GM23338 (cell line): Measurements from ENCODE around the gene SMAD3. TPM values are rescaled to one million over a fixed set of nuclear protein-coding genes. Genes with fewer than 3 reads are reported as not detected.

Experiments
- ATAC-seq: fragments of 200-7000 bp; cut with Tn5 transposase; 3 replicates; pipeline ENCODE4 v1.9.1; 2020
- DNase-seq: peaks from one replicate; pipeline ENCODE4 v3.0.0-alpha.2; 2015; ENCODE audit warnings: low spot score
- H2AFZ ChIP-seq: fragments of 200-600 bp; sonication (generic); 2 replicates; pipeline ENCODE4 v1.8.0; 2016; ENCODE audit warnings: antibody characterized with exemption, mild to moderate bottlenecking, moderate library complexity
- H3F3A ChIP-seq: fragments of 200-600 bp; sonication (generic); replicated peaks from 2 replicates; pipeline ENCODE4 v1.8.0; 2017; ENCODE audit warnings: antibody characterized with exemption, mixed run types, low read depth
- H3K27ac ChIP-seq: fragments of 200-600 bp; sonication (generic); 2 replicates; pipeline ENCODE4 v1.6.1; 2016; ENCODE audit warnings: low read depth
- H3K27me3 ChIP-seq: fragments of 200-600 bp; sonication (generic); 2 replicates; pipeline ENCODE4 v1.8.0; 2016; ENCODE audit warnings: mild to moderate bottlenecking, mixed run types, moderate library complexity; ENCODE audit not compliant: insufficient read depth
- H3K36me3 ChIP-seq: fragments of 200-600 bp; sonication (generic); 2 replicates; pipeline ENCODE4 v1.8.0; 2016; ENCODE audit warnings: mild to moderate bottlenecking; ENCODE audit not compliant: insufficient read depth
- H3K4me1 ChIP-seq: fragments of 200-600 bp; sonication (generic); 2 replicates; pipeline ENCODE4 v1.8.0; 2016; ENCODE audit warnings: mild to moderate bottlenecking, moderate library complexity; ENCODE audit not compliant: insufficient read depth
- H3K4me2 ChIP-seq: fragments of 200-600 bp; sonication (generic); 2 replicates; pipeline ENCODE4 v1.7.1; 2017; ENCODE audit warnings: mixed run types
- H3K4me3 ChIP-seq: fragments of 200-600 bp; sonication (generic); 2 replicates; pipeline ENCODE4 v1.6.1; 2016; ENCODE audit warnings: mixed run types
- H3K79me2 ChIP-seq: fragments of 200-600 bp; sonication (generic); replicated peaks from 2 replicates; pipeline ENCODE4 v1.8.0; 2017; ENCODE audit warnings: mild to moderate bottlenecking; ENCODE audit not compliant: insufficient read depth
- H3K9me2 ChIP-seq: fragments of 200-600 bp; sonication (generic); 2 replicates; pipeline ENCODE4 v1.8.0; 2017; ENCODE audit not compliant: insufficient read depth
- H4K20me1 ChIP-seq: fragments of 200-600 bp; sonication (generic); replicated peaks from 2 replicates; pipeline ENCODE4 v1.8.0; 2017; ENCODE audit warnings: mild to moderate bottlenecking; ENCODE audit not compliant: insufficient read depth
- H3K27ac Mint-ChIP-seq: 2 replicates; pipeline ENCODE4 v1.8.0; 2020; ENCODE audit warnings: inconsistent platforms, mild to moderate bottlenecking, moderate library complexity, mixed read lengths
- H3K27me3 Mint-ChIP-seq: 3 replicates; pipeline ENCODE4 v1.8.0; 2022; ENCODE audit warnings: low read depth, mild to moderate bottlenecking, moderate library complexity, mixed read lengths, inconsistent platforms; ENCODE audit not compliant: insufficient read depth, poor library complexity
- H3K36me3 Mint-ChIP-seq: 3 replicates; pipeline ENCODE4 v1.8.0; 2021; ENCODE audit warnings: low read depth, mild to moderate bottlenecking, inconsistent platforms, moderate library complexity, mixed read lengths
- H3K4me1 Mint-ChIP-seq: 3 replicates; pipeline ENCODE4 v1.8.0; 2020; ENCODE audit warnings: mild to moderate bottlenecking, inconsistent platforms, mixed read lengths
- H3K4me3 Mint-ChIP-seq: 3 replicates; pipeline ENCODE4 v1.8.0; 2021; ENCODE audit warnings: moderate library complexity, mild to moderate bottlenecking, inconsistent platforms, mixed read lengths
- H3K9me3 Mint-ChIP-seq: 3 replicates; pipeline ENCODE4 v1.8.0; 2020; ENCODE audit warnings: moderate library complexity, mild to moderate bottlenecking, inconsistent platforms, mixed read lengths
- JUNB ChIP-seq: IDR thresholded peaks from one replicate; pipeline ENCODE4 v1.6.1; 2016; ENCODE audit warnings: antibody characterized with exemption; ENCODE audit not compliant: unreplicated experiment
- NANOG ChIP-seq: IDR thresholded peaks from 2 replicates; pipeline ENCODE4 v1.6.1; 2016; ENCODE audit warnings: antibody characterized with exemption, borderline replicate concordance
- POLR2AphosphoS5 ChIP-seq: IDR thresholded peaks from 2 replicates; pipeline ENCODE4 v1.6.1; 2016; ENCODE audit warnings: antibody characterized with exemption, low read depth
- STAT1 ChIP-seq: IDR thresholded peaks from one replicate; pipeline ENCODE4 v1.6.1; 2016; ENCODE audit warnings: antibody characterized with exemption; ENCODE audit not compliant: unreplicated experiment
- ZNF114 ChIP-seq: fragments of 250-450 bp; sonication (Bioruptor Pico); IDR thresholded peaks from 2 replicates; pipeline ENCODE4 v1.5.0; 2020; ENCODE audit warnings: mild to moderate bottlenecking, moderate library complexity
- ZNF462 ChIP-seq: fragments of 250-450 bp; sonication (Bioruptor Pico); IDR thresholded peaks from 2 replicates; pipeline ENCODE4 v1.5.0; 2020; ENCODE audit warnings: mild to moderate bottlenecking, moderate library complexity
- polyA plus RNA-seq: library from polyadenylated mRNA; unstranded; fragments of >200 nt; fragmentation: Nextera tagmentation; extraction: Ambion mirVana; gene quantifications from 2 replicates; pipeline ENCODE4 v1.2.1, GENCODE V29; 2016
- total RNA-seq: library from RNA; depleted of rRNA; stranded (reverse); fragments of >200 nt; shearing (Covaris generic); gene quantifications from 2 replicates; pipeline ENCODE4 v1.2.3, GENCODE V29; 2014
- TF ChIP-seq, protein P1 (sequence below), 2 experiments: fragments of 200-600 bp in 1 of 2; sonication (generic) in 1 of 2; conservative IDR thresholded peaks; 2 replicates each; pipeline versions ENCODE4 v1.5.1 to v1.6.1; 2016 to 2017; ENCODE audit warnings: antibody characterized with exemption in 2 of 2, low read depth in 2 of 2, mild to moderate bottlenecking in 2 of 2, moderate library complexity in 1 of 2
- TF ChIP-seq, protein P2 (sequence below): IDR thresholded peaks from one replicate; pipeline ENCODE4 v1.6.1; 2018; ENCODE audit warnings: antibody characterized with exemption; ENCODE audit not compliant: unreplicated experiment

Gene SMAD3
- total and polyA plus RNA-seq, 2 experiments from 2014 or later = 4.9 to 11.6 TPM

DNA sequence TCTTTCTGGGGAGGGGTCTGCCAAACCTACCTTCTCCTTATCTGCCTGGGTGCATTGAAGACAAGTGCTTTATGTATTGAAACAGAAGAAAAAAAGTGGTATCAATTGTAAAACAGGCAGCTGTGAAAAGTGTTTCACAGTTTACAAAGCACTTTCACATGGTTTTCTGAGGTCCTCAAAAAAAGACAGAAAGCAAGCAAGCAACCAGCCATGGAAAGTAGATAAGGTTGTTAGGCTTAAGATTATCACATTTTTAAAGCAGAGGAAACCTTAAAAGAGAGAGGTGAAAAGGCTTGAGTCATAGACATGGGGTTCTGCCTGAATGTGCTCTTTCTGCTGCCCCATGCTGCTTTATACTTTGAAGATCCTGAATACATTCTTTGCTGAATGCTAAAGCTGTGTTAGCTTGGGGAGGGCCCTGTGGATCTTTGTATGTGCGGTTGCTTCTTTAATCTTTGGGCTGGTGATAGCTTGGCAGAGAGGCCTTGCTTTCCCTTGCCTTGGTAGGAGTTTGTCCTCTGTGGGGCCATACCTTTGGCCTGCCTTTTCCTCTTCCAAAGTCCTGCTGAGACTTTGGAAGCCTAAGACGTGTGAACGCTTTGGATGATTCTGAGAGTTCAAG lies 2.6 kb downstream of the SMAD3 start (continued):
- TF ChIP-seq ZNF114 (CRISPR knock-in tag) = no peak
- TF ChIP-seq, protein P1, sequence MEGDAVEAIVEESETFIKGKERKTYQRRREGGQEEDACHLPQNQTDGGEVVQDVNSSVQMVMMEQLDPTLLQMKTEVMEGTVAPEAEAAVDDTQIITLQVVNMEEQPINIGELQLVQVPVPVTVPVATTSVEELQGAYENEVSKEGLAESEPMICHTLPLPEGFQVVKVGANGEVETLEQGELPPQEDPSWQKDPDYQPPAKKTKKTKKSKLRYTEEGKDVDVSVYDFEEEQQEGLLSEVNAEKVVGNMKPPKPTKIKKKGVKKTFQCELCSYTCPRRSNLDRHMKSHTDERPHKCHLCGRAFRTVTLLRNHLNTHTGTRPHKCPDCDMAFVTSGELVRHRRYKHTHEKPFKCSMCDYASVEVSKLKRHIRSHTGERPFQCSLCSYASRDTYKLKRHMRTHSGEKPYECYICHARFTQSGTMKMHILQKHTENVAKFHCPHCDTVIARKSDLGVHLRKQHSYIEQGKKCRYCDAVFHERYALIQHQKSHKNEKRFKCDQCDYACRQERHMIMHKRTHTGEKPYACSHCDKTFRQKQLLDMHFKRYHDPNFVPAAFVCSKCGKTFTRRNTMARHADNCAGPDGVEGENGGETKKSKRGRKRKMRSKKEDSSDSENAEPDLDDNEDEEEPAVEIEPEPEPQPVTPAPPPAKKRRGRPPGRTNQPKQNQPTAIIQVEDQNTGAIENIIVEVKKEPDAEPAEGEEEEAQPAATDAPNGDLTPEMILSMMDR (conservative IDR thresholded peaks at IDR 0.05; ENCODE audit: low read depth in 2 of 2) = no peak
- TF ChIP-seq, protein P2, sequence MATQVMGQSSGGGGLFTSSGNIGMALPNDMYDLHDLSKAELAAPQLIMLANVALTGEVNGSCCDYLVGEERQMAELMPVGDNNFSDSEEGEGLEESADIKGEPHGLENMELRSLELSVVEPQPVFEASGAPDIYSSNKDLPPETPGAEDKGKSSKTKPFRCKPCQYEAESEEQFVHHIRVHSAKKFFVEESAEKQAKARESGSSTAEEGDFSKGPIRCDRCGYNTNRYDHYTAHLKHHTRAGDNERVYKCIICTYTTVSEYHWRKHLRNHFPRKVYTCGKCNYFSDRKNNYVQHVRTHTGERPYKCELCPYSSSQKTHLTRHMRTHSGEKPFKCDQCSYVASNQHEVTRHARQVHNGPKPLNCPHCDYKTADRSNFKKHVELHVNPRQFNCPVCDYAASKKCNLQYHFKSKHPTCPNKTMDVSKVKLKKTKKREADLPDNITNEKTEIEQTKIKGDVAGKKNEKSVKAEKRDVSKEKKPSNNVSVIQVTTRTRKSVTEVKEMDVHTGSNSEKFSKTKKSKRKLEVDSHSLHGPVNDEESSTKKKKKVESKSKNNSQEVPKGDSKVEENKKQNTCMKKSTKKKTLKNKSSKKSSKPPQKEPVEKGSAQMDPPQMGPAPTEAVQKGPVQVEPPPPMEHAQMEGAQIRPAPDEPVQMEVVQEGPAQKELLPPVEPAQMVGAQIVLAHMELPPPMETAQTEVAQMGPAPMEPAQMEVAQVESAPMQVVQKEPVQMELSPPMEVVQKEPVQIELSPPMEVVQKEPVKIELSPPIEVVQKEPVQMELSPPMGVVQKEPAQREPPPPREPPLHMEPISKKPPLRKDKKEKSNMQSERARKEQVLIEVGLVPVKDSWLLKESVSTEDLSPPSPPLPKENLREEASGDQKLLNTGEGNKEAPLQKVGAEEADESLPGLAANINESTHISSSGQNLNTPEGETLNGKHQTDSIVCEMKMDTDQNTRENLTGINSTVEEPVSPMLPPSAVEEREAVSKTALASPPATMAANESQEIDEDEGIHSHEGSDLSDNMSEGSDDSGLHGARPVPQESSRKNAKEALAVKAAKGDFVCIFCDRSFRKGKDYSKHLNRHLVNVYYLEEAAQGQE = no peak

DNA sequence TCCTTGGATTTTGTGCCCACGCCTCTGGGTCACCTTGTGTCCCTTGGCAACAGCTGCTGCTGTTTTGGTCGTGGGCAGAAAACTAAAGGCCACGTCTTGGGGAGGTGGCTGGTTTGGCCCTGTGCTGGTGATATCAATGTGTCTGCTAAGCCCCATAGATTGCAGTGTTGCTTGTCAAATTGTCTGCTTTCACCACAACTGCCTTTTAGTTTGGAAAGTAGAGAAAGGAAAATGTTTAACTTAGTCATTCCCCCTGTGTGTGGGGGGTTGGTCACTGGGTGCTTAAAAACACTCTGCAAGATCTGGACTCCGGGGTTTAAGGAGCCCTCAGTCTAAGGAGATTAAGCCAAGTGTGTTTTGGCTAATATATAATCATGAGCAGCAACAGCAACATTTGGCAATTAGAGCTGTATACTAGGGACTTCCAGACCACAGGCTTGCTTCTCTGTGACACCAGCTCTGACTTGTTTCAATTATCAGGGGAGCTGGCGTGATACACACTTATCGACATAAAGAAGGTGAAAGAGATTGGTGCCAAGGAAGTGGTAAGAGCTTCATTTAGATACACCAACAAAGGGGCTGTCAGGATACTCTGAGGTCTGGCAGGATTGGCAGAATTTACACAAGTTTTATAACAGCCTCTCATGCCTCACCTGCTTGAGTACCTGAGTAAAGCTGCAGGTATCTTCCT lies 3.5 kb downstream of the SMAD3 start:
- Mint-ChIP-seq H3K9me3 (no peaks in the 10 kb centered on the region; the same call in 2 of the 3 replicates), H3K27me3 (peaks cover 42% of the 10 kb centered on the region), H3K36me3 (no peaks in the 10 kb centered on the region; the same call in 2 of the 3 replicates), H3K27ac (no peak overlapping the region), H3K4me1 (peaks cover 45% of the 10 kb centered on the region), H3K4me3 (no peak overlapping the region)
- Histone ChIP-seq H3K27ac (no peak overlapping the region), H2AFZ (no peak overlapping the region), H3K4me1 (peaks cover 21% of the 10 kb centered on the region), H3K79me2 (peaks cover 52% of the 10 kb centered on the region), H3K4me2 (peak overlapping the region; percentile 76; the same call in 1 of the 2 replicates), H4K20me1 (peaks cover 8% of the 10 kb centered on the region), H3K4me3 (peak overlapping the region; percentile 93; the same call in 1 of the 2 replicates), H3K36me3 (no peaks in the 10 kb centered on the region), H3F3A (peaks cover 5% of the 10 kb centered on the region), H3K27me3 (peaks cover 37% of the 10 kb centered on the region), H3K9me2 (no peaks in the 10 kb centered on the region)
- no peak for ATAC-seq
- no peak for DNase-seq
- TF ChIP-seq NANOG (no peak), ZNF462 (CRISPR knock-in tag) (no peak), POLR2AphosphoS5 (no peak), JUNB (no peak), STAT1 (no peak)
- TF ChIP-seq, protein P2 = no peak
